Retinal pigment epithelial cell (primary cell): Measurements from ENCODE around the gene GALNT2.
A peak's percentile ranks its signal among the peaks of the same experiment; 100 is the strongest.

Source experiments
- DNase-seq: peaks from one replicate; pipeline ENCODE4 v3.0.0-alpha.2; 2010; ENCODE audit warnings: low read depth
- H3K4me3 ChIP-seq: 2 replicates; pipeline ENCODE4 v1.5.1; 2011; ENCODE audit warnings: mild to moderate bottlenecking, low read length, control low read depth, moderate library complexity
- CTCF ChIP-seq: conservative IDR thresholded peaks from 2 replicates; pipeline ENCODE4 v1.5.1; 2011; ENCODE audit warnings: low read depth, low read length, control low read depth, inconsistent platforms

GALNT2 gene

GRCh38 chr1:230266456-230266855, 199.4 kb downstream of the GALNT2 start:
- no peak overlapping the region for H3K4me3 ChIP-seq
- no peak for DNase-seq
- no peak for TF ChIP-seq CTCF

- H3K4me3 ChIP-seq: no peak overlapping the region
- no peak for DNase-seq
- no peak for TF ChIP-seq CTCF
Measured at GRCh38 chr1:230267338-230268065, 200.5 kb downstream of the GALNT2 start.

DNA sequence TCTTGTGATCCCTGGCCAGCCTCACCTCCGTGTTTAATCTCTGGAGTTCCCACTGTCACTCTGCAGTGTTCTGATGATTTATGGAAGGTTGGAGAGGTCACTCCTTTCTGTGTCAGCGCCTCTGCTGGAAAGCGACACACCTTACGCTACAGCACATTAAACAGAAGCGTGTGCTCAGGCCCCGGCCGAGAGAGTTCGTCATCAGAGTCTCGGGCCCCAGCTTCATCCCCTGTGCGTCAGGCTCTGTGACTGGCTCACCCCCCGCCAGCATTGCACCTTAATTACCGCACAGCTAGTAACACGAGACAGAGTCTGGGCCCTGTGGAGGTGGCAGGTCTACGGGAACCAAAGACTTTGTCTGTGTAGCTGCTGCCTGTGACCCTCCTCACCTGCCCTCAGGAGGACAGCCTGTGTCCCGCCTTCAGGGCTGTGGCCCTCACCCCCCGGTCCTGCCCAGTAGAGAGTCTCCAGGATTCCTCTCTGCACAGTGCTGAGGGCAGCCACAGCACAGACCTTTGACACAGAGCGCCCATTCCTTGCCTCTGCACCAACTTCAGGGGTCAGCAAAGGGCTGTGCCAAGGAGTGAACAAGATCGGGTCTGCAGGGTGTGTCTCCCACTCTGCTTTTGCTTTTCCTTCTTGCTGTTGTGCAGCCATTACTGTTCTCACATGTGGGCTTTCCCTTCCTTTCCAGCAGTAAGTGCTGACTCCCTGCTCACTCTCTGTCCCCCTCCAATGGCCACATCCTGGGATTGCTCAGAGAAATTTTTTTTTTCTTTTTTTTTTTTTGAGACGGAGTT, 201.5 kb downstream of the GALNT2 start:
- peak; percentile 32 for DNase-seq
- TF ChIP-seq CTCF: peak; percentile 86

DNA sequence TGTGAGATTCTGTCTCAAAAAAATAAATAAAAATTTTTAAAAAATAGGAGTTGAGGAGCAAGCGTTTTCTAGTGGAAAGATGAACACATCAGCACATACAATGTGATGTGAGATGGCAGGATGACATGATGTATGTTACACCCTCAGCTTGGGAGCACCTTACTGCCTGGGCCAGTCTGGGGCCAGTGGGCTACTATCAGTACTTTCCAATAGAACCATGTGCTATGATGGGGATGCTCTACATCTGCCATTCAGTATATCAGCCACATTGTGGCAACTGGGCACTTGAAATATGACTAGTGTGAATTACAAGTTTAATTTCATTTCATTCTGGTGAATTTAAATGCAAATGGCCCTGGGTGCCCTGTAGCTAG, 203.1 kb downstream of the GALNT2 start:
- no peak overlapping the region for H3K4me3 ChIP-seq
- DNase-seq: no peak
- no peak for TF ChIP-seq CTCF

More for the DNA sequence above, 201.5 kb downstream of the GALNT2 start:
- H3K4me3 ChIP-seq: no peak overlapping the region

DNA sequence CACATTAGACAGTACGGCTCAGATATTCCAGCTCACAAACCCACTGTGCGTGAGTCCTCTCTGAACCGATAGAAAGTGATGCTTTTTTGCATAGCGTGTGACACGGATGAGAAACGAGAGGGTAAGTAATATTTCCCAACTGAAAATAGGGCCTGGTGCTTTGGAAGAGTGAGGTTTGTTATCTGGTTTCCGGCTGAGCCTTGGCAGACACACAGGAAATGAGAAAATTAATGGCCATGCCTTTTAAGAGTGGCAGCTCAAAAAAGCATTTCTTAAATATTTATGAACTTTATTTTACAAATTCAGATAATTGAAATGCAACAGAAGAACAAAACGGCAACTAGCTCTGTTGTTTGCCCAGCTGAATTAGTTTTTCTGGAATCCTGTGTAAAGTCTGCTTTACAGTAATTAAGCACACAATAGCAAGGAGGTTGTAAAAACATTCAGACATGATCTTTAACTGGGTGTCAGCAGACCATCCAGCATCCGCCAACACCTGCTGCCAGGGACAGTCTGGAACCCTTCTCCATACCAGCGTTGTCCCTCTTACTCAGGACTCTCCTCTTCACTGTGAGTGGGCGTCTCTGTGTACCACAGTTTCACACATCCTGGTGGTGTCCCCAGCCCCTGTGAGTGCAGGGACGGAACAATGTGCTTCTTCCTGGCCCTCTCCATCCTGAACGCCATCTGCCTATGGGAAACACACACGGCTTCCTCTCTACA, 203.7 kb downstream of the GALNT2 start:
- no peak for DNase-seq
- no peak for TF ChIP-seq CTCF
- H3K4me3 ChIP-seq: no peak overlapping the region

DNA sequence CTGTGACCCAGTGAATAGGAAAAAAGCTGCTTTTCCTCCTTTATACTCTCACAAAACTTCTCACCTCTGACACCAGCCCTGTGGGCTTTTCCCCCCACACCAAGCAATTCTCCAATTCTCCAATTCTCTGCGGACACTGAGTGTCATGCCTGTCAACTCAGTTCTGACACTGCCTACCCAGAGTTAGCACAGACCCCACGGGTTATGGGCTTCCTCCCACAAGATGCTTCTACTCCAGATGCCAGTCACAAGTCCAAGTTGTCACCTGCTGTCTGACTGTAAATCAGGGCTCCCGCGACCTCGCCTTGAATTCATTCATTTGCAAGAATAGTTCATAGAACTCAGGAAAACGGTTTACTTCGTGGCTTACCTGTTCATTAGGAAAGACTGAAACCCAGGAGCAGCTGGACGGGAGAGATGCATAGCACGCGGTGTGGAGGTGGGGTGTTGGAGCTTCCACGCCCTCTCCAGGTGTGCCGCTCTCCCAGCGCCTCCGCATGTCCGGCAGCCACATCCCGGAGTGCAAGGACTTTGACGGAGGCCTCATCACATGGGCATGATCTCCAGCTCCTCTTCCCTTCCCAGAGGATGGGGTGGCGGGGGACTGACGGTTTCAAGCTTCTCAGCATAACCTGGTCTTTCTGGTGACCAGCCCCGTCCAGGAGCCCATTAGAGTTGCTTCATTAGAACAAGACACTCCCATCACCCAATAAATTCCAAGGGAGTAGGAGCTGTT, 204.4 kb downstream of the GALNT2 start:
- no peak overlapping the region for H3K4me3 ChIP-seq
- DNase-seq: no peak
- TF ChIP-seq CTCF: no peak
